GM12801 (cell line): ENCODE results near the gene SLC28A3.

Source experiments
- CTCF ChIP-seq: IDR thresholded peaks from one replicate; pipeline ENCODE4 v1.5.1; 2011; ENCODE audit warnings: control low read depth; ENCODE audit not compliant: insufficient read length; ENCODE audit errors: extremely low read depth

SLC28A3 gene

DNA sequence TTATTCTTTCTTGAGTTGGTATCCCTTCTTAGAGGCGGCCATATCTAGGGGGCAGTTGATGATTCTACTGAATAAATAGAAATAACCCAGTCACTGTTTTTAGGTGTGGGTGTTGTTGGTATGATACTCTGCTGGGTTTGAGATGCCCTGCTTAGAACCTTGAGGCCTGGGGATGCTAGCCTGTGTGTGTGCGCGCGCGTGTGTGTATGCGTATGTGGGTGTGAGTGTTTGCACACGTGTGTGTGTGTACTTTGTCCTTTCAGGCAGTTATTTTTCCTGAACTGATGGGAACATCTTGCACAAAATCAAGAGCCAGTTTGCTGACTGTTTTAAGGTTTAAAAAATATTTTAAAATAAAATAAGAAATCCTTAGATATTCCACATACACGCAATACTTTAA is 3.3 kb downstream of the SLC28A3 start:
- TF ChIP-seq CTCF = no peak

GRCh38 chr9:84331119-84331809 is 9.3 kb downstream of the SLC28A3 start:
- TF ChIP-seq CTCF = no peak

- TF ChIP-seq CTCF = no peak
Measured at GRCh38 chr9:84330246-84330645, 10.3 kb downstream of the SLC28A3 start.

DNA sequence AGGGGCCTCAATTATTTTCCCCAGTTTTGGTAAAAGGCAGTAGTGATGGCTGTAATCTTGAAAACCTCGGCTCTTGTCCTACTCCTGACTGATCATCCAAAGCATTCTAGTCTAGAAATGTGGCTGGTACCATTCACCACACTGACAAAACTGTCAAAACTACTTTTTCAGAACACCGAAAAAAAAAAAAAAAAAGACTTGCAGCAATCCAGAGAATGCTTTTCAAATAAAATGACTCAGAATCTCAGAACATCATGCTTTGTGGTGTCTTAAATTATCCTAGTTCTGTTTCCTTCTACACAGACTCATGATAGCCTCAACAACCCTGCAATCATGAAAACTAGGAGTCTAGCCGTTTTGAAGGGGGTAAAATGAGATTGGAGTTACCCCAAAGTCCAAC is 13.4 kb downstream of the SLC28A3 start:
- no peak for TF ChIP-seq CTCF

DNA sequence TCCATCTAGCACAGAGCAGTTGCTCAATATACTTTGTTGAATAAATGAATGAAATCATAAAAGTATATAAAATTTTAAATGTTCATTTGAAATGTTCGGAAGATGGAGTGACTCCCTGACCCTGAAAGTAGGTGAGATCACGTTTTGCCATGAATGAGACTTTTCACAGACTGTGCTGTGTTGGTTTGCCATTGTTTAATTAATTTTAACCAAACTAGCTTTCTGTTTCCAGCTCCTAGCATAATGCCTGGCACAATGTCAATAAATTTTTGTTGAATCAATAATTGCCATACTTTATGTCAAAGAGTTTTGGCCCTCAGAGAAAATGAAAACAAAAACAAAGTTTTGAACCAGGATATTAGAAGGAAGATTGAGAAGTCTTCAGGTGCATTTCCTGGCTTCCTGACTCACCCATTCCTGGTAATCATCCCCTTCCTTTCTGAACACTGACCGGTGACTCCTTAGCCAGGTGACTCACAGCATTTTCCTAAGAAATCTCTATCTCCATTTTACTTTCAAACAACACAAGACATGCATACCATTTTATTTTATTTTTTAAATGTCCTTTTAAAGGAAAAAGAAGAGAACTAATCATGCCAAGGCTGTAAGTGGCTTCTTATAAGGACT is 15.1 kb downstream of the SLC28A3 start:
- TF ChIP-seq CTCF = no peak

- no peak for TF ChIP-seq CTCF
Measured at GRCh38 chr9:84324811-84325210, 15.7 kb downstream of the SLC28A3 start.

- no peak for TF ChIP-seq CTCF
Measured at GRCh38 chr9:84323858-84324257, 16.7 kb downstream of the SLC28A3 start.
